GM21737 (cell line): ENCODE results near the gene USH1C.

Source experiments
- ATAC-seq: cut with Tn5 transposase; IDR thresholded peaks from one replicate; pipeline ENCODE4 v1.9.1; 2021; ENCODE audit warnings: mild to moderate bottlenecking, moderate library complexity; ENCODE audit not compliant: unreplicated experiment

Gene USH1C

GRCh38 chr11:17508791-17509190 lies 35.4 kb downstream of the USH1C start:
- no peak for ATAC-seq

- no peak for ATAC-seq
Observed at GRCh38 chr11:17508306-17508705, 35.9 kb downstream of the USH1C start.

- ATAC-seq = no peak
Observed at GRCh38 chr11:17507773-17508172, 36.4 kb downstream of the USH1C start.

- ATAC-seq = no peak
Observed at GRCh38 chr11:17506942-17507341, 37.3 kb downstream of the USH1C start.

- no peak for ATAC-seq
Observed at GRCh38 chr11:17506314-17506713, 37.9 kb downstream of the USH1C start.

- no peak for ATAC-seq
Observed at GRCh38 chr11:17505146-17505545, 39.1 kb downstream of the USH1C start.

- no peak for ATAC-seq
Observed at GRCh38 chr11:17504330-17505107, 39.7 kb downstream of the USH1C start.

GRCh38 chr11:17502630-17503029 lies 41.6 kb downstream of the USH1C start:
- ATAC-seq = no peak

GRCh38 chr11:17500673-17501072 lies 43.5 kb downstream of the USH1C start:
- ATAC-seq = no peak

- ATAC-seq = no peak
Observed at GRCh38 chr11:17498475-17498874, 45.7 kb downstream of the USH1C start.

- ATAC-seq = no peak
Observed at GRCh38 chr11:17498058-17498457, 46.2 kb downstream of the USH1C start.

- ATAC-seq = no peak
Observed at GRCh38 chr11:17496406-17496805, 47.8 kb downstream of the USH1C start.

- ATAC-seq = no peak
Observed at GRCh38 chr11:17494019-17494418, 50.2 kb downstream of the USH1C start.

GRCh38 chr11:17490938-17491337 lies 53.3 kb downstream of the USH1C start:
- ATAC-seq = no peak

- ATAC-seq = no peak
Observed at GRCh38 chr11:17490232-17490631, 54.0 kb downstream of the USH1C start.

- no peak for ATAC-seq
Observed at GRCh38 chr11:17489751-17490150, 54.5 kb downstream of the USH1C start.

GRCh38 chr11:17488563-17488962 lies 55.7 kb downstream of the USH1C start:
- ATAC-seq = no peak

GRCh38 chr11:17486646-17487045 lies 57.6 kb downstream of the USH1C start:
- ATAC-seq = no peak

- no peak for ATAC-seq
Observed at GRCh38 chr11:17483505-17483904, 60.7 kb downstream of the USH1C start.

- no peak for ATAC-seq
Observed at GRCh38 chr11:17481905-17482304, 62.3 kb downstream of the USH1C start.

GRCh38 chr11:17479284-17480214 lies 64.7 kb downstream of the USH1C start:
- no peak for ATAC-seq

- ATAC-seq = no peak
Observed at GRCh38 chr11:17478070-17478469, 66.1 kb downstream of the USH1C start.
